ENCODE results near the gene RBFOX2.
"Not testable (repeated sequence)": the region's sequence is repeated elsewhere in the genome, so short reads cannot be mapped to it uniquely, and the experiment has no call there.

Gene RBFOX2

DNA sequence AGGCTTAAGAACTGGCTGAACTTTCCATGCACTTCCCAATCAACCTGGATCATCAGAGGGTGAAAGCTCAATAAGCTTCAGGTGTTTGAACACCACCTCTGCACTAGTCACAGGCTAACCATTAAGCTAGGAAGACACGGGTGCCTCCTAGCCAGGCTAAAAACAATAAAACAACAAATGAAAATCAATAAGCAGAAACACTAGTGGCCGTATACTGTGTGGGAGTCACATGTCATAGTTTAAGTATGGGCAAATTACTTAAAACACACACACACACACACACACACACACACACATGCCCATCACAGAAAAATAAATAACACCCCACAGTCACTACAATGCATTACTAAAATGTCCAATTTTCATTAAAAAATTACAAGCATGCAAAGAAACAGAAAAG, 225.7 kb downstream of the RBFOX2 start:
- Histone ChIP-seq H3K4me3 (ENCODE audit: low read length in 2 of 2) (no peak overlapping the region), H3K9ac (ENCODE audit: low read depth in 1 of 2, low read length in 2 of 2) (no peak overlapping the region), H3K27ac (ENCODE audit: low read depth in 2 of 2, low read length in 2 of 2) (no peak overlapping the region), H3K4me1 (ENCODE audit: control insufficient read depth in 2 of 2, insufficient read depth in 2 of 2, low read length in 2 of 2) (no peaks in the 10 kb centered on the region), H3K9me3 (ENCODE audit: control insufficient read depth in 2 of 2, low read length in 2 of 2) (no peaks in the 10 kb centered on the region), H3K36me3 (ENCODE audit: control insufficient read depth in 2 of 2, insufficient read depth in 2 of 2, low read length in 2 of 2) (peaks cover 0 to 6% of the 10 kb centered on the region in 2 donors), H3K27me3 (ENCODE audit: control insufficient read depth in 2 of 2, insufficient read depth in 2 of 2, low read length in 2 of 2) (no peaks in the 10 kb centered on the region)

DNA sequence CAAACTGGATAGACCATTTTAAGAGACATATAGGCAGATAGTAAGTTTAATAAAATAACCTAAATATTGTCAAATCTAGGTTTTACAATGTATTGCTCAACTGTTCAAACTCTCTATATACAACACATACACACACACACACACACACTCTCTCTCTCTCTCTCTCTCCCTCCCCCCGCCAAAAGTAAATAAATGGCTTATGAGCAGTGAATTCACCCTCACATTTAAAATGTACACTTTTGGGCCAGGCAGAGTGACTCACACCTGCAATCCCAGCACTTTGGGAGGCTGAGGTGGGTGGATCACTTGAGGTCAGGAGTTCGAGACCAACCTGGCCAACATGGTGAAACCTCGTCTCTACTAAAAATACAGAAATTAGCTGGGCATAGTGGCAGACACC, 227.3 kb downstream of the RBFOX2 start:
- H3K27ac ChIP-seq (ENCODE audit: low read depth in 2 of 2, low read length in 2 of 2); H3K4me1 ChIP-seq (ENCODE audit: control insufficient read depth in 2 of 2, insufficient read depth in 2 of 2, low read length in 2 of 2): not testable (repeated sequence)

GRCh38 chr22:35799150-35799549, 229.5 kb downstream of the RBFOX2 start:
- H3K27ac ChIP-seq (ENCODE audit: low read depth in 2 of 2, low read length in 2 of 2): no peak overlapping the region

More for the DNA sequence above, 227.3 kb downstream of the RBFOX2 start:
- not testable (repeated sequence) for H3K27me3 ChIP-seq (ENCODE audit: control insufficient read depth in 2 of 2, insufficient read depth in 2 of 2, low read length in 2 of 2); H3K4me3 ChIP-seq (ENCODE audit: low read length in 2 of 2); H3K36me3 ChIP-seq (ENCODE audit: control insufficient read depth in 2 of 2, insufficient read depth in 2 of 2, low read length in 2 of 2); H3K9ac ChIP-seq (ENCODE audit: low read depth in 1 of 2, low read length in 2 of 2); H3K9me3 ChIP-seq (ENCODE audit: control insufficient read depth in 2 of 2, low read length in 2 of 2)

DNA sequence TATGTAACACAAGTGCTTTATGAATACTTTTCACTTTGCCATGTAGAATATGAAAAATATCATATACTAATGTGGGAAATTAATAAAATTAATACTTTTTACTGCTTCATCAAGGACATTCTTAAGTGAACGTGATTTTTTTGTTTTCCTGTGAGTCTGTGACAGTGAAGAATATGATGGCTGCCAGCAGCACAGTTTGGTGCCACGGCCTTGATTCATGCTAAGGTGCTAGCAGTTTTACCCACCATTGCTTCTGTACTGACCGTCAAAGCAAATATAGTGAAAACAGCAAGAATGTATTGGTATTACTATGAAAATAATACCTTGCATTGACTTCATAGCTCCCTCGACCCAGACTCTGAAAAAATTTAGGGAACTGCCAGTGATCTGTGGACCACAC, 231.2 kb downstream of the RBFOX2 start:
- H3K9me3 ChIP-seq (ENCODE audit: control insufficient read depth in 2 of 2, low read length in 2 of 2): no peaks in the 10 kb centered on the region
- no peak overlapping the region for H3K9ac ChIP-seq (ENCODE audit: low read depth in 1 of 2, low read length in 2 of 2)

More at GRCh38 chr22:35799150-35799549, 229.5 kb downstream of the RBFOX2 start:
- Histone ChIP-seq H3K27me3 (ENCODE audit: control insufficient read depth in 2 of 2, insufficient read depth in 2 of 2, low read length in 2 of 2) (no peaks in the 10 kb centered on the region), H3K4me3 (ENCODE audit: low read length in 2 of 2) (no peak overlapping the region), H3K9me3 (ENCODE audit: control insufficient read depth in 2 of 2, low read length in 2 of 2) (no peaks in the 10 kb centered on the region), H3K9ac (ENCODE audit: low read depth in 1 of 2, low read length in 2 of 2) (no peak overlapping the region), H3K36me3 (ENCODE audit: control insufficient read depth in 2 of 2, insufficient read depth in 2 of 2, low read length in 2 of 2) (peaks cover 0 to 4% of the 10 kb centered on the region in 2 donors), H3K4me1 (ENCODE audit: control insufficient read depth in 2 of 2, insufficient read depth in 2 of 2, low read length in 2 of 2) (no peaks in the 10 kb centered on the region)

GRCh38 chr22:35795476-35795875, 233.1 kb downstream of the RBFOX2 start:
- H3K27ac ChIP-seq (ENCODE audit: low read depth in 2 of 2, low read length in 2 of 2): no peak overlapping the region
- no peaks in the 10 kb centered on the region for H3K36me3 ChIP-seq (ENCODE audit: control insufficient read depth in 2 of 2, insufficient read depth in 2 of 2, low read length in 2 of 2)
- no peaks in the 10 kb centered on the region for H3K27me3 ChIP-seq (ENCODE audit: control insufficient read depth in 2 of 2, insufficient read depth in 2 of 2, low read length in 2 of 2)
- H3K4me3 ChIP-seq (ENCODE audit: low read length in 2 of 2): no peak overlapping the region
- no peak overlapping the region for H3K9ac ChIP-seq (ENCODE audit: low read depth in 1 of 2, low read length in 2 of 2)
- H3K4me1 ChIP-seq (ENCODE audit: control insufficient read depth in 2 of 2, insufficient read depth in 2 of 2, low read length in 2 of 2): no peaks in the 10 kb centered on the region
- H3K9me3 ChIP-seq (ENCODE audit: control insufficient read depth in 2 of 2, low read length in 2 of 2): no peaks in the 10 kb centered on the region

More for the DNA sequence above, 231.2 kb downstream of the RBFOX2 start:
- Histone ChIP-seq H3K27me3 (ENCODE audit: control insufficient read depth in 2 of 2, insufficient read depth in 2 of 2, low read length in 2 of 2) (no peaks in the 10 kb centered on the region), H3K4me1 (ENCODE audit: control insufficient read depth in 2 of 2, insufficient read depth in 2 of 2, low read length in 2 of 2) (no peaks in the 10 kb centered on the region), H3K36me3 (ENCODE audit: control insufficient read depth in 2 of 2, insufficient read depth in 2 of 2, low read length in 2 of 2) (peaks cover 0 to 2% of the 10 kb centered on the region in 2 donors), H3K27ac (ENCODE audit: low read depth in 2 of 2, low read length in 2 of 2) (no peak overlapping the region), H3K4me3 (ENCODE audit: low read length in 2 of 2) (no peak overlapping the region)

GRCh38 chr22:35792506-35792905, 236.1 kb downstream of the RBFOX2 start:
- Histone ChIP-seq H3K4me3 (ENCODE audit: low read length in 2 of 2) (no peak overlapping the region), H3K9me3 (ENCODE audit: control insufficient read depth in 2 of 2, low read length in 2 of 2) (no peaks in the 10 kb centered on the region), H3K27me3 (ENCODE audit: control insufficient read depth in 2 of 2, insufficient read depth in 2 of 2, low read length in 2 of 2) (no peaks in the 10 kb centered on the region), H3K4me1 (ENCODE audit: control insufficient read depth in 2 of 2, insufficient read depth in 2 of 2, low read length in 2 of 2) (no peaks in the 10 kb centered on the region), H3K36me3 (ENCODE audit: control insufficient read depth in 2 of 2, insufficient read depth in 2 of 2, low read length in 2 of 2) (peaks cover 0 to 2% of the 10 kb centered on the region in 2 donors), H3K27ac (ENCODE audit: low read depth in 2 of 2, low read length in 2 of 2) (no peak overlapping the region), H3K9ac (ENCODE audit: low read depth in 1 of 2, low read length in 2 of 2) (no peak overlapping the region)

DNA sequence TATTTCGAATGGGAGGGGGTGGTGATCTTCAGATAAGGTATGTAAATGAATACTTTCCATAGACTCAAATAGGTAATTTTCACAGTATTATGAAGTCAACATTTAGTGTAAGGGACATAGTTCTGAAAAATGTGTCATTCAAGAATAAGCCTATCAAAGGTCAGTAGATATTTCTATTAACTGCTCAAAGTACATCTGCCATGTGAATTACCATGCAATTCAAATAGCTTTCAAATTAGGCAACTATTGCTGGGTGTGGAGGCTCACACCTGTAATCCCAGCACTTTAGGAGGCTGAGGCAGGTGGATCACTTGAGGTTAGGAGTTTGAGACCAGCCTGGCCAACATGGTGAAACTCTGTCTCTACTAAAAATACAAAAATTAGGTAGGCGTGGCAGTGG, 236.8 kb downstream of the RBFOX2 start:
- H3K9ac ChIP-seq (ENCODE audit: low read depth in 1 of 2, low read length in 2 of 2); H3K27me3 ChIP-seq (ENCODE audit: control insufficient read depth in 2 of 2, insufficient read depth in 2 of 2, low read length in 2 of 2); H3K36me3 ChIP-seq (ENCODE audit: control insufficient read depth in 2 of 2, insufficient read depth in 2 of 2, low read length in 2 of 2); H3K4me3 ChIP-seq (ENCODE audit: low read length in 2 of 2); H3K4me1 ChIP-seq (ENCODE audit: control insufficient read depth in 2 of 2, insufficient read depth in 2 of 2, low read length in 2 of 2); H3K27ac ChIP-seq (ENCODE audit: low read depth in 2 of 2, low read length in 2 of 2); H3K9me3 ChIP-seq (ENCODE audit: control insufficient read depth in 2 of 2, low read length in 2 of 2): not testable (repeated sequence)

GRCh38 chr22:35785181-35785923, 243.3 kb downstream of the RBFOX2 start:
- H3K36me3 ChIP-seq (ENCODE audit: control insufficient read depth in 2 of 2, insufficient read depth in 2 of 2, low read length in 2 of 2): peaks cover 2 to 5% of the 10 kb centered on the region in 2 donors
- no peak overlapping the region for H3K9ac ChIP-seq (ENCODE audit: low read depth in 1 of 2, low read length in 2 of 2)
- no peaks in the 10 kb centered on the region for H3K4me1 ChIP-seq (ENCODE audit: control insufficient read depth in 2 of 2, insufficient read depth in 2 of 2, low read length in 2 of 2)
- H3K9me3 ChIP-seq (ENCODE audit: control insufficient read depth in 2 of 2, low read length in 2 of 2): no peaks in the 10 kb centered on the region
- H3K4me3 ChIP-seq (ENCODE audit: low read length in 2 of 2): no peak overlapping the region
- H3K27ac ChIP-seq (ENCODE audit: low read depth in 2 of 2, low read length in 2 of 2): no peak overlapping the region
- no peaks in the 10 kb centered on the region for H3K27me3 ChIP-seq (ENCODE audit: control insufficient read depth in 2 of 2, insufficient read depth in 2 of 2, low read length in 2 of 2)

DNA sequence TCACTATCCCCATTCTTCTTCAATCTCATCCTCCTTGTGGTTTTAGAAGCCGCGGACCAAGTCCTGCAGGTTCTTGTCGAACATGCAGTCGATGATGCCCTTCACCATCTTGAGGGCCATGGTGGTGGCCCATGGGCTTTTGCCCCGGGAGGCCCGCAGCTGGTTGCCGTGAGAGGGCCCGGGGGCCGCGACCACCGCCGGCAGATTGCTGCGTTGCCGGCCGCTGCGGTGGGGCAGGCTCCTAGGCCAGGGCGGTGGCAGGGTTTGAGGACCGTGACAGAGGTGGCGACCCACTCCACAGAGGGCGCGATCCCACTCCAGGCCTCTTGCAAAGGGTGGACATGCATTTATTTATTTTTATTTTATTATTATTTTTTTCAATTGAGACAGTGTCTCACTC, 244.0 kb downstream of the RBFOX2 start:
- H3K9me3 ChIP-seq (ENCODE audit: control insufficient read depth in 2 of 2, low read length in 2 of 2): no peaks in the 10 kb centered on the region
- H3K4me3 ChIP-seq (ENCODE audit: low read length in 2 of 2): no peak overlapping the region
- no peak overlapping the region for H3K9ac ChIP-seq (ENCODE audit: low read depth in 1 of 2, low read length in 2 of 2)
- H3K27me3 ChIP-seq (ENCODE audit: control insufficient read depth in 2 of 2, insufficient read depth in 2 of 2, low read length in 2 of 2): no peaks in the 10 kb centered on the region
- H3K4me1 ChIP-seq (ENCODE audit: control insufficient read depth in 2 of 2, insufficient read depth in 2 of 2, low read length in 2 of 2): no peaks in the 10 kb centered on the region
- peaks cover 2 to 5% of the 10 kb centered on the region in 2 donors for H3K36me3 ChIP-seq (ENCODE audit: control insufficient read depth in 2 of 2, insufficient read depth in 2 of 2, low read length in 2 of 2)
- no peak overlapping the region for H3K27ac ChIP-seq (ENCODE audit: low read depth in 2 of 2, low read length in 2 of 2)

DNA sequence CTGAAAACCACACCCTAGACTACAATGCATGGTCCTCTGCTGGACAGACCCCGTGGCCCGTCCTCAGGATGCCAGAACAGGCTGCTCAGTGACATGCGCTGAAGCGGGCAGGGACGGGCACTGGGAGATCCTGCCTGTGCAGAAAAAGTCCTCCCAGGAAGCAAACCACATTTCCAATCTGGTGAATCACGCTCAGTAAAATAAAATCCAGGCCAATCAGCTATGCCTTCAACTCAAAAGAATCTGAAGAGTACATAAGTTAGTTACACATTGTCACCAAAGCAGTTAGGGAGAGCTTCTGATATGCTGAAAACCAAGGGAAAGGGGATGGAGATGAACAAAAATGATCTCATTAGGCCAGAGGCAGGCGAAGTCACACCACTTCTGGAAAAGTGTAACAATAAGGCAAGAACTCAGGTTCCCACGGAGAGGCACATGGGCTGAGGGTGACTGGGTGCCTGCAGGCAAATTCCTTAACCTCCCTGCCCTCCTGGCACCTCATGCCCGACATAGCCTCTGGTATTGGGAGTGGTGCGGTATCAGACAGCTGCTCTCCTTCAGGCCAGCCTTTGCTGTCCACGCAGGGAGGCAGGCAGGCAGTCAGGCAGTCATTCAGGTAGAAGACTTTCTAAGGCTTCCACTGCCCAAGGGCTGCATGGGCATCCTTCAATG, 244.5 kb downstream of the RBFOX2 start:
- H3K27ac ChIP-seq (ENCODE audit: low read depth in 2 of 2, low read length in 2 of 2): no peak overlapping the region
- no peaks in the 10 kb centered on the region for H3K4me1 ChIP-seq (ENCODE audit: control insufficient read depth in 2 of 2, insufficient read depth in 2 of 2, low read length in 2 of 2)
- H3K4me3 ChIP-seq (ENCODE audit: low read length in 2 of 2): no peak overlapping the region

More for the DNA sequence above, 244.5 kb downstream of the RBFOX2 start:
- Histone ChIP-seq H3K36me3 (ENCODE audit: control insufficient read depth in 2 of 2, insufficient read depth in 2 of 2, low read length in 2 of 2) (peaks cover 2 to 5% of the 10 kb centered on the region in 2 donors), H3K9me3 (ENCODE audit: control insufficient read depth in 2 of 2, low read length in 2 of 2) (no peaks in the 10 kb centered on the region), H3K27me3 (ENCODE audit: control insufficient read depth in 2 of 2, insufficient read depth in 2 of 2, low read length in 2 of 2) (no peaks in the 10 kb centered on the region), H3K9ac (ENCODE audit: low read depth in 1 of 2, low read length in 2 of 2) (no peak overlapping the region)
